Hepatocyte (in vitro differentiated cells): ENCODE measurements around the gene TEAD1.

Experiments
- CTCF ChIP-seq: fragments of 200-600 bp; sonication (generic); IDR thresholded peaks from 2 replicates; pipeline ENCODE4 v1.5.1; 2016; ENCODE audit warnings: antibody characterized with exemption, mild to moderate bottlenecking; ENCODE audit not compliant: poor library complexity
- EZH2 ChIP-seq: fragments of 200-600 bp; sonication (generic); IDR thresholded peaks from 2 replicates; pipeline ENCODE4 v1.6.1; 2016; ENCODE audit warnings: antibody characterized with exemption, mild to moderate bottlenecking, borderline replicate concordance
- EZH2phosphoT487 ChIP-seq: fragments of 200-600 bp; sonication (generic); IDR thresholded peaks from one replicate; pipeline ENCODE4 v1.6.1; 2018; ENCODE audit warnings: antibody characterized with exemption, mild to moderate bottlenecking, low read depth, moderate library complexity; ENCODE audit not compliant: unreplicated experiment, severe bottlenecking

GRCh38 chr11:12741671-12742216 is 67.5 kb downstream of the TEAD1 start:
- TF ChIP-seq EZH2phosphoT487 (no peak), CTCF (no peak), EZH2 (no peak)
